ENCODE results near the gene CCNQ. TPM values are rescaled to one million over a fixed set of nuclear protein-coding genes. Genes with fewer than 3 reads are reported as not detected.

The CCNQ gene
- total RNA-seq, 1 donor = 29.3 TPM

- Histone ChIP-seq H3K36me3 (ENCODE audit: insufficient read depth, low read length) (no peaks in the 10 kb centered on the region), H3K27me3 (ENCODE audit: insufficient read depth, low read length) (peaks cover 11% of the 10 kb centered on the region), H3K4me1 (ENCODE audit: insufficient read depth, low read length) (no peaks in the 10 kb centered on the region), H3K27ac (ENCODE audit: low read depth, low read length) (no peak overlapping the region), H3K9me3 (ENCODE audit: low read depth, low read length) (no peaks in the 10 kb centered on the region), H2AFZ (ENCODE audit: low read length) (no peak overlapping the region), H4K20me1 (ENCODE audit: insufficient read depth, low read length) (no peaks in the 10 kb centered on the region), H3K4me3 (ENCODE audit: insufficient read depth, low read length) (no peak overlapping the region), H3K4me2 (ENCODE audit: insufficient read depth, low read length) (no peak overlapping the region), H3K79me2 (ENCODE audit: insufficient read depth, low read length) (no peaks in the 10 kb centered on the region)
- peak; percentile 79 for DNase-seq (ENCODE audit: insufficient read length, low spot score, missing footprints)
- TF ChIP-seq, protein P1, sequence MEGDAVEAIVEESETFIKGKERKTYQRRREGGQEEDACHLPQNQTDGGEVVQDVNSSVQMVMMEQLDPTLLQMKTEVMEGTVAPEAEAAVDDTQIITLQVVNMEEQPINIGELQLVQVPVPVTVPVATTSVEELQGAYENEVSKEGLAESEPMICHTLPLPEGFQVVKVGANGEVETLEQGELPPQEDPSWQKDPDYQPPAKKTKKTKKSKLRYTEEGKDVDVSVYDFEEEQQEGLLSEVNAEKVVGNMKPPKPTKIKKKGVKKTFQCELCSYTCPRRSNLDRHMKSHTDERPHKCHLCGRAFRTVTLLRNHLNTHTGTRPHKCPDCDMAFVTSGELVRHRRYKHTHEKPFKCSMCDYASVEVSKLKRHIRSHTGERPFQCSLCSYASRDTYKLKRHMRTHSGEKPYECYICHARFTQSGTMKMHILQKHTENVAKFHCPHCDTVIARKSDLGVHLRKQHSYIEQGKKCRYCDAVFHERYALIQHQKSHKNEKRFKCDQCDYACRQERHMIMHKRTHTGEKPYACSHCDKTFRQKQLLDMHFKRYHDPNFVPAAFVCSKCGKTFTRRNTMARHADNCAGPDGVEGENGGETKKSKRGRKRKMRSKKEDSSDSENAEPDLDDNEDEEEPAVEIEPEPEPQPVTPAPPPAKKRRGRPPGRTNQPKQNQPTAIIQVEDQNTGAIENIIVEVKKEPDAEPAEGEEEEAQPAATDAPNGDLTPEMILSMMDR (IDR thresholded peaks at IDR 0.05; ENCODE audit: extremely low read depth, low read depth, low read length) = no peak
Measured at GRCh38 chrX:153622661-153623309, 23.8 kb upstream of the CCNQ start.

GRCh38 chrX:153621949-153622598, 23.1 kb upstream of the CCNQ start:
- H4K20me1 ChIP-seq (ENCODE audit: insufficient read depth, low read length) = no peaks in the 10 kb centered on the region
- no peaks in the 10 kb centered on the region for H3K4me1 ChIP-seq (ENCODE audit: insufficient read depth, low read length)
- TF ChIP-seq, protein P1 (IDR thresholded peaks at IDR 0.05; ENCODE audit: extremely low read depth, low read depth, low read length) = no peak
- DNase-seq (ENCODE audit: insufficient read length, low spot score, missing footprints) = peak; percentile 66
- no peak overlapping the region for H3K27ac ChIP-seq (ENCODE audit: low read depth, low read length)
- no peaks in the 10 kb centered on the region for H3K9me3 ChIP-seq (ENCODE audit: low read depth, low read length)
- H3K4me2 ChIP-seq (ENCODE audit: insufficient read depth, low read length) = no peak overlapping the region
- H3K36me3 ChIP-seq (ENCODE audit: insufficient read depth, low read length) = no peaks in the 10 kb centered on the region
- no peak overlapping the region for H2AFZ ChIP-seq (ENCODE audit: low read length)
- no peak overlapping the region for H3K4me3 ChIP-seq (ENCODE audit: insufficient read depth, low read length)
- peaks cover 18% of the 10 kb centered on the region for H3K27me3 ChIP-seq (ENCODE audit: insufficient read depth, low read length)
- no peaks in the 10 kb centered on the region for H3K79me2 ChIP-seq (ENCODE audit: insufficient read depth, low read length)

DNA sequence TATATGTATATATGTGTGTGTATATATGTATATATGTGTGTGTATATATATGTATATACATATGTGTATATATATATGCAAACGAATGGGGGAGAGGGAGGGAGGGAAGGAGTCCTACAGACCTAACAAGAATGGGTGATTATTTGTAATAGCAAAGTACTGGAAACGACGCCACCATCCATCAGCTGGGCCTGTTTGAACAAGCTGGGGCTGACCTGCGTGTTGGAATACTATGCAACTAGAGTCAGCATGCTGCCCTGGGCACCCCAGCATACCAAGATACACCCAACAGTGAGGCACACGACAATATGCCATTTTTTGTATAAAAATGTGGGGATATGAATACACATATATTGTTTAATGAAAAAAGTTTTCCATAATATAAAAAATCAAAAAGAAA, 21.6 kb upstream of the CCNQ start:
- Histone ChIP-seq H3K79me2 (ENCODE audit: insufficient read depth, low read length) (no peaks in the 10 kb centered on the region), H3K4me1 (ENCODE audit: insufficient read depth, low read length) (no peaks in the 10 kb centered on the region), H3K4me3 (ENCODE audit: insufficient read depth, low read length) (no peak overlapping the region), H3K27me3 (ENCODE audit: insufficient read depth, low read length) (peaks cover 28% of the 10 kb centered on the region), H3K4me2 (ENCODE audit: insufficient read depth, low read length) (no peak overlapping the region), H3K36me3 (ENCODE audit: insufficient read depth, low read length) (no peaks in the 10 kb centered on the region), H4K20me1 (ENCODE audit: insufficient read depth, low read length) (no peaks in the 10 kb centered on the region), H3K27ac (ENCODE audit: low read depth, low read length) (no peak overlapping the region), H2AFZ (ENCODE audit: low read length) (no peak overlapping the region), H3K9me3 (ENCODE audit: low read depth, low read length) (no peaks in the 10 kb centered on the region)
- no peak for DNase-seq (ENCODE audit: insufficient read length, low spot score, missing footprints)
- TF ChIP-seq, protein P1 (IDR thresholded peaks at IDR 0.05; ENCODE audit: extremely low read depth, low read depth, low read length) = no peak

- Histone ChIP-seq H2AFZ (ENCODE audit: low read length) (no peak overlapping the region), H3K79me2 (ENCODE audit: insufficient read depth, low read length) (no peaks in the 10 kb centered on the region), H3K4me3 (ENCODE audit: insufficient read depth, low read length) (no peak overlapping the region), H3K4me1 (ENCODE audit: insufficient read depth, low read length) (peaks cover 5% of the 10 kb centered on the region), H3K27me3 (ENCODE audit: insufficient read depth, low read length) (peaks cover 47% of the 10 kb centered on the region), H3K9me3 (ENCODE audit: low read depth, low read length) (no peaks in the 10 kb centered on the region), H3K4me2 (ENCODE audit: insufficient read depth, low read length) (no peak overlapping the region), H3K36me3 (ENCODE audit: insufficient read depth, low read length) (no peaks in the 10 kb centered on the region), H4K20me1 (ENCODE audit: insufficient read depth, low read length) (no peaks in the 10 kb centered on the region), H3K27ac (ENCODE audit: low read depth, low read length) (no peak overlapping the region)
- DNase-seq (ENCODE audit: insufficient read length, low spot score, missing footprints) = no peak
- TF ChIP-seq, protein P1 (IDR thresholded peaks at IDR 0.05; ENCODE audit: extremely low read depth, low read depth, low read length) = no peak
Measured at GRCh38 chrX:153614818-153615217, 15.9 kb upstream of the CCNQ start.
